Osteocyte (in vitro differentiated cells): ENCODE results near the gene EFS. TPM values are rescaled to one million over a fixed set of nuclear protein-coding genes. Genes with fewer than 3 reads are reported as not detected.
A peak's percentile ranks its signal among the peaks of the same experiment; 100 is the strongest.

Experiments
- DNase-seq: peaks from one replicate; pipeline ENCODE4 v3.0.0; 2021; ENCODE audit warnings: mixed read lengths; ENCODE audit not compliant: unreplicated experiment; ENCODE audit errors: extremely low spot score
- H3K27ac Mint-ChIP-seq: one replicate; pipeline ENCODE4 v1.8.0; 2021; ENCODE audit warnings: mild to moderate bottlenecking, mixed read lengths; ENCODE audit not compliant: unreplicated experiment
- H3K27me3 Mint-ChIP-seq: one replicate; pipeline ENCODE4 v1.8.0; 2021; ENCODE audit warnings: mixed read lengths; ENCODE audit not compliant: unreplicated experiment
- H3K36me3 Mint-ChIP-seq: one replicate; pipeline ENCODE4 v1.8.0; 2021; ENCODE audit warnings: mixed read lengths; ENCODE audit not compliant: unreplicated experiment
- H3K4me1 Mint-ChIP-seq: one replicate; pipeline ENCODE4 v1.8.0; 2021; ENCODE audit warnings: mixed read lengths; ENCODE audit not compliant: unreplicated experiment
- H3K4me3 Mint-ChIP-seq: one replicate; pipeline ENCODE4 v1.8.0; 2021; ENCODE audit warnings: mild to moderate bottlenecking, moderate library complexity, mixed read lengths; ENCODE audit not compliant: unreplicated experiment
- H3K9me3 Mint-ChIP-seq: one replicate; pipeline ENCODE4 v1.8.0; 2021; ENCODE audit warnings: mixed read lengths; ENCODE audit not compliant: unreplicated experiment
- CTCF ChIP-seq: fragments of 200-600 bp; sonication (generic); IDR thresholded peaks from 2 replicates; pipeline ENCODE4 v1.5.0; 2021; ENCODE audit warnings: antibody characterized with exemption, mild to moderate bottlenecking, moderate library complexity
- total RNA-seq: library from RNA; stranded (reverse); gene quantifications from 2 replicates; pipeline ENCODE4 v1.2.1, GENCODE V29; 2021

The EFS gene
- total RNA-seq, 1 donor from 2014 or later: 31.9 TPM

GRCh38 chr14:23354990-23355389 is 10.0 kb downstream of the EFS start:
- H3K4me1 Mint-ChIP-seq: peaks cover 8% of the 10 kb centered on the region
- H3K36me3 Mint-ChIP-seq: peaks cover 7% of the 10 kb centered on the region
- DNase-seq: peak; percentile 11
- no peak overlapping the region for H3K4me3 Mint-ChIP-seq
- H3K27ac Mint-ChIP-seq: no peak overlapping the region
- TF ChIP-seq CTCF: no peak
- no peaks in the 10 kb centered on the region for H3K9me3 Mint-ChIP-seq
- H3K27me3 Mint-ChIP-seq: no peaks in the 10 kb centered on the region

GRCh38 chr14:23353433-23353780 is 11.6 kb downstream of the EFS start:
- H3K27ac Mint-ChIP-seq: peak overlapping the region; percentile 68
- no peaks in the 10 kb centered on the region for H3K27me3 Mint-ChIP-seq
- peak overlapping the region; percentile 75 for H3K4me3 Mint-ChIP-seq
- DNase-seq: no peak
- peaks cover 7% of the 10 kb centered on the region for H3K36me3 Mint-ChIP-seq
- peaks cover 8% of the 10 kb centered on the region for H3K4me1 Mint-ChIP-seq
- H3K9me3 Mint-ChIP-seq: no peaks in the 10 kb centered on the region
- TF ChIP-seq CTCF: no peak

GRCh38 chr14:23352506-23353432 is 12.2 kb downstream of the EFS start, which contains the start of gene SLC22A17:
Gene SLC22A17 (minus strand): TSS chr14:23352887.
- TF ChIP-seq CTCF: peak; percentile 14
- H3K4me1 Mint-ChIP-seq: peaks cover 8% of the 10 kb centered on the region

GRCh38 chr14:23351681-23352505 is 13.1 kb downstream of the EFS start:
- Mint-ChIP-seq H3K9me3 (no peaks in the 10 kb centered on the region), H3K27ac (no peak overlapping the region), H3K27me3 (no peaks in the 10 kb centered on the region), H3K4me1 (peaks cover 8% of the 10 kb centered on the region), H3K36me3 (peaks cover 7% of the 10 kb centered on the region), H3K4me3 (peak overlapping the region; percentile 75)
- peak; percentile 22 for TF ChIP-seq CTCF
- no peak for DNase-seq

More at GRCh38 chr14:23352506-23353432, 12.2 kb downstream of the EFS start, which contains the start of gene SLC22A17:
- Mint-ChIP-seq H3K36me3 (peaks cover 7% of the 10 kb centered on the region), H3K9me3 (no peaks in the 10 kb centered on the region), H3K27me3 (no peaks in the 10 kb centered on the region), H3K27ac (peak within 1 kb of the TSS; percentile 68), H3K4me3 (peak within 1 kb of the TSS; percentile 75)
- peak; percentile 92 for DNase-seq
